ENCODE measurements around the gene C2orf15.
"Not testable (repeated sequence)": the region's sequence is repeated elsewhere in the genome, so short reads cannot be mapped to it uniquely, and the experiment has no call there.

The C2orf15 gene

DNA sequence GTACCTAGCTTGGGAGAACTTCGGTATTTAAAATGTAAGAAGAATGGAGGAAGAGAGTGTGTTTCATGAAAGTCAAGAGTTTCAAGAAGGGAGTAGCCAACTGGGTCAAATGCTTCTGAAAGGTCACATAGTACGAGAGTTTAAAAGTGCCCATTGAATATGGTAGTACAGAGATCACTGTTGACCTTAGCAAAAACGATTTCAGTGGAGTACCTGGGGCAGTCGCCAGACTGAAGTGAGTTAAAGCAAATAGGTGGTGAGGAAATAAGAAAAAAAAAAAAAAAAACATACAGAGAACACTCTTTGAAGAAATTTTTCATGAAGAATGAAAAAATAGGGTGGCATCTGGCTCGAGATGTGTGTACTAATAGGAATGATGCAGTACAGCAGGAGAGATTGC, 24.7 kb downstream of the C2orf15 start:
- DNase-seq (ENCODE audit: low read depth) = no peak

GRCh38 chr2:99169534-99169933, 28.0 kb downstream of the C2orf15 start:
- DNase-seq (ENCODE audit: low read depth) = no peak

GRCh38 chr2:99171377-99172140, 30.1 kb downstream of the C2orf15 start:
- DNase-seq (ENCODE audit: low read depth) = no peak

DNA sequence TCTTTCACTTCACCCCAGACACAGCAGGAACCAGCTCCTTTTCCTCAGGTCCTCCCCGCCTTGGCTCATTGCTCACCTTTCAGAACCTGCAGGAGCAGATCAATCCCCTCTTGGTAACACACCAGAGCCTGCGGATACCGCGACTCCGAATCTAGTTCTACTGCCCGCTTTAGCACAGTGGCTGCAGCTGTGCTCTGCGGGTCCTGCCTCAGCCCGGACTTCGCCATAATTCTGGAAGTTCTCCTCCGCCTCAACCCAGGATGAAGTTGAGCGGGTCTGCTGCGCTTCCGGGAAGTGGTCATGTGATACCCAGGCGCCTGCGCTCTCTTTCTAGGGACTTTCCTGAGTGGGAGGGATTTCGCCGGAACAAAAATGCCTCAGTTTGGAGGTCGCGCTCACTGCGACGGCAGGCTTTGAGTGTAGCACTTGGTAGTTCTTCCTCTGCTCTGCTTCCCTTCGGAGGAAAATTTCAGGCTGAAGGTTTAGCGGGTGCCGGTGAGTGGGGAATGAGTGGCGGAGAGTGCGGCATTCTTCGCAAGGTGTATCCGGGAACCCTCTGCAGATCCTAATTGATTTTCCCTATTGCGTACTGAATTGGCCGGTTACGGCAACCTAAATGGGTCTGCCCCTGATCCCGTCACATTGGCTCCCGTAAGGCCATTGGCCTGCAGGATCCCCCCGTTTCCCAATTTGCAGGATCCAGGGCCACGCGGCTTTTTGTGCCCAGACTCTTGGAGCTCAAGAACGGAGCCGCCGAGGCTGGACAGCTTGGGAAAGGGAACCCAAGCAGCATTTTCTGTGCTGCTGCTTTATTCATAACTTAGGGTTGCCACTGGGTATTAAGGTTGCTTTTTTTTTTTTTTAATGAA, 39.5 kb downstream of the C2orf15 start, which contains the start of the genes MITD1 and MRPL30:
MITD1 (minus strand) TSS at position 304 of the 869 bp plus-strand sequence; CDS start at position 227, 77 bp downstream.
MRPL30 (plus strand) TSS at position 430 of the 869 bp plus-strand sequence. CDS start 5,020 bp downstream, outside the sequence.
- peak; percentile 92 for DNase-seq (ENCODE audit: low read depth)

DNA sequence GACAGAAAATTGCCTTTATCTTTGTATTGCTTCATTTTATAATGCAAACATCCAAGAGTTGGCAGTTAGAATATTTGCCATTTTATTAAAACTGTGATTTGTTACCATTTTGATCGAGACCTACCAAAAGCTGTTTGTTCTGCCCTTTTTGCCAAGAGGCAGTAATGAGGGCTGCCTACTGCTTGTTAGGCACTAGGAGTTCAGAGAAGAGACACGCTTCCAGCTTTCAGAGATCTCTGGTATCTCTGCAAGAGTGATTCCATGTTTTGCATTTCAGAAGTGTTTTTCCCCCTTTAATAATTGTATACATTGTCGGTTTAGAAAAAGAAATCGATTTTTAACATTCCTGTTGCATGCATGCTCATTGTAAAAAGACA, 40.1 kb downstream of the C2orf15 start:
- no peak for DNase-seq (ENCODE audit: low read depth)

DNA sequence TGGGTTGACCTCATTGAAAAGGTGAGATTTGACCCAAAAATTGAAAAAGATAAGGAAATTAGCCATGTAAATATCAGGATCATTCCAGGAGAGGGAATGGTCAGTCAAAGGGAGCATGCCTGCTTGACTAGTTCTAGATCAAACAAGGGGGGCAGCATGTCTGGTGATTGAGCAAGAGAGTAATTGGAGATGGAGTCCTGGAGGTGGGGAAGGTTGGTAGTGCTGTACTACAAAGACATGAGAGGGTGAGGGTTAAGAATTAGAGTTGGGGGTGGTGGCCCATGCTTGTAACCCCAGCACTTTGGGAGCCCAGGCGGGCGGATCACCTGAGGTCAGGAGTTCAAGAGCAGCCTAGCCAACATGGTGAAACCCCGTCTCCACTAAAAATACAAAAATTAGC, 41.5 kb downstream of the C2orf15 start:
- no peak for DNase-seq (ENCODE audit: low read depth)

DNA sequence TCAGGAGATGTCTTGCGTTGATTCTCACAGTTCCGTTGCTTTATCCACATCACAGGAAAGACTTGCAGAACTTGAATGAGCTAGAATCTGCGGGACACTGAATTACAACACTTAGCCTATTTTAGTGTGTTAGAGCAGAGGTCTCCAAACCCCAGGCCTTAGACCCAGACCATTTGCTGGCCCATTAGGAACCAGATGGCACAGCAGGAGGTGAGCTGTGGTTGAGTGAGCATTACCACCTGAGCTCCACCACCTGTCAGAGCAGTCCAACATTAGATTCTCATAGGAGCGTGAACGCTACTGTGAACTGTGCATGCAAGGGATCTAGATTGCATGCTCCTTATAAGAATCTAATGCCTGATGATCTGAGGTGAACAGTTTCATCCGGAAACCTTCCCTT, 43.3 kb downstream of the C2orf15 start:
- DNase-seq (ENCODE audit: low read depth) = no peak

- DNase-seq (ENCODE audit: low read depth) = no peak
Measured at GRCh38 chr2:99187011-99187410, 45.5 kb downstream of the C2orf15 start.

DNA sequence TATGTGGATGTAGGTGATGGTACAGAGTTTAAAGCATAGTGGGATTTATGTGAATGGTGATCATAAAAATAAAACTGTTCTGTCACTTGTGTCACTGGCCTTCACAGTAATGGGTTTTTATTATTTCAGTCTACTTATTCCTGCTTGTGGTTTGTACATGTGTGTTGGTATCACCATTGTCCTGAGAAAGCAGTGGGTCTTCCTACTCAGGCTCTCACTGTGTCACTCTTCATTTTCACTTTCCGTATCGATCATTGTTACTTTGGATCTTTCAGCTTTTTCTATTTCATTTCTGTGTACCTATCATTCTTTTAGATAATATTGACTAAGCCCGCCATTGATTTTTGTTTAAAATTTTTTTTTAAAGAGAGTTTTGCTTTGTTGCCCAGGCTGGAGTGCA, 46.9 kb downstream of the C2orf15 start:
- DNase-seq (ENCODE audit: low read depth) = no peak

DNA sequence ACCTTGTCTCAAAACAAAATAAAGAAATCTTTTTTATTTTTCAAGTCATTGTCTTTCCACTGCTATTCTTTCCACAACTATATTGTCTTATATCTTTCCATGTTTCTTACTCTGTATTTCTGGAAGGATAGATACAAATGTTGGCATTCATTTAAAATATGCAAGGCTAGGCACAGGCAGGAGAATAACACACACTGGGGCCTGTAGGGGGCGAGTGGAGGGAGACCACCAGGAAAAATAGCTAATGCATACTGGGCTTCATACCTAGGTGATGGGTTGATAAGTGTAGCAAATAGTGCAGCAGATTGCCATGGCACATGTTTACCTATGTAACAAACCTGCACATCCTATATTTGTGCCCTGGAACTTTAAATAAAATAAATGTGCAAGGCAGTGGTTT, 49.0 kb downstream of the C2orf15 start:
- no peak for DNase-seq (ENCODE audit: low read depth)

DNA sequence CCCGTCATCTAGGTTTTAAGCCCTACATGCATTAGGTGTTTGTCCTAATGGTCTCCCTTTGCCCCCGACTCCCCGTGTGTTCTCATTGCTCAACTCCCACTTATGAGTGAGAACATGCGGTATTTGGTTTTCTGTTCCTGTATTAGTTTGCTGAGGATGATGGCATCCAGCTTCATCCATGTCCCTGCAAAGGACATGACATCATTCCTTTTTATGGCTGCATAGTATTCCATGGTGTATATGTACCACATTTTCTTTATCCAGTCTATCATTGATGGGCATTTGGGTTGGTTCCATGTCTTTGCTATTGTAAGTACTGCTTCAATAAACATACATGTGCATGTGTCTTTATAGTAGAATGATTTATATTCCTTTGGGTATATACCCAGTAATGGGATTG, 50.9 kb downstream of the C2orf15 start:
- DNase-seq (ENCODE audit: low read depth) = not testable (repeated sequence)

DNA sequence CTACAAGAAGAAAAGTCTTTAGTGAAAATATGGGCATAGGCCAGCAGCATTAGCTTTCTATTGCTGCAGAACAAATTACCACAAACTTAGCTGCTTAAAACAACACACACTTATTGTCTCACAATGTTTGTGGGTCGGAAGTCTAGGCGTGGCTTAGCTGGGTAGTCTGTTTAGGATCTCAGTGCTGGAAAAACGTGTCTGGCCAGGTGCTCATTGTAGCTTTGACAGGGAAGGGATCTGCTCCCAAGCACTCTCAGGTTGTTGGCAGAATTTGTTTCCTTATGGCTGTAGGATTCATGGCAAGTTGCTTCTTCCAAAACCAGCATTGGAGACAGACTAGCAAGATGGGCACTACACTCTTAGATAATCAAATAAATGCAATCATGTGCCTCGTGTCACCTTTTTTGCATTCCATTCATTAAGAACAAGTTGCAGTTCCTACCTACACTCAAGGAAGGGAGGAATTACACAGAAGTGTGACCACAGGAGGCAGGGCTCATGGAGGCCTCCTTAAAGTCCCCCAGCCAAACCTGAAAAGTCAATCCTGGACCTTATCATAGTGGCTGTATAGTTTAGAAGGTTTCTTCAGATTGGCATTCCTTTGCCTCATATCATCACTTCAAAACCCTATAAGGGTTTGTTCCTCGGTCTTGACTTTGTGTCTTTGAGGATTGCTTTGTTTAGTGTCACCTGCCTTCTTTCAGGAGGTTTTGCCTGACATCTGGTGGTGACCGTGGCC, 56.8 kb downstream of the C2orf15 start:
- DNase-seq (ENCODE audit: low read depth) = no peak

DNA sequence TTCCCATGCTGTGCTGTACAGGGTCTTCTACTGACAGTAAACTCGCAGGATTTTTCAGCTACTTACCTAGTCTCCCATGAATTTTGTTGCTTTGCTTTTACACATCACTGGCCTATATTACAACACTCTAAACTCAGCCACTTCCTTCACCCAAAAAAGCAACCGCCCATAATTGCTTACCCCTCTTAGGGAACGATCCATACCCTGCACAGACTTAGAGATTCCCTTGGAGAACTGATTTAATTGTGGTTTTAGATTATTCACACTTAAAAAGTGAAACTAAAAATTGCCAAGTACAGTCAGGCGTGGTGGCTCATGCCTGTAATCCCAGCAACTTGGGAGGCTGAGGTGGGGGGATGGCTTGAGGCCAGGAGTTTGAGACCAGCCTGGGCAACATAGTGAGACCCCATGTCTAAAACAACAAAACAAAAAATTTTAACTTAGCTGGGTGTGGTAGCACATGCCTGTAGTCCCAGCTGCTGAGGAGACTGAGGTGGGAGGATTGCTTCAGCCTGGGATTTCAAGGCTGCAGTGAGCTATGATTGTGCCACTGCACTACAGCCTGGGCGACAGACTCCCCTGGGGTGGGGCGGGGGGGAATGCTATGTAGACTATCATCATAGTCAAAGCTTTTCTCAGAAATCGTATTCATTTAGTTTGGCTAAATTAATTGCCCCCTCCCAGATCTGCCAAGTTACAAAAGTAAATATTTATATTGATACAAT, 58.7 kb downstream of the C2orf15 start:
- no peak for DNase-seq (ENCODE audit: low read depth)

All from fibroblast of gingiva (primary cell).